OCI-LY3 (cell line): ENCODE measurements around the gene KDM2A.

Experiments used
- CTCF ChIP-seq: fragments of 200-600, 300-600 bp; sonication (generic); IDR thresholded peaks from 2 replicates; pipeline ENCODE4 v1.5.1; 2014; ENCODE audit warnings: antibody characterized with exemption, low read length, low read depth
- EZH2phosphoT487 ChIP-seq: fragments of 200-600 bp; shearing (Covaris generic); IDR thresholded peaks from 2 replicates; pipeline ENCODE4 v1.6.1; 2018; ENCODE audit warnings: antibody characterized with exemption, mixed run types, low read depth

- TF ChIP-seq CTCF, result no peak
- no peak for TF ChIP-seq EZH2phosphoT487
These were observed 163.3 kb downstream of the KDM2A start for GRCh38 chr11:67282155-67282875.
